ENCODE results near the gene SMOC2.

GRCh38 chr6:168472363-168472762 lies 31.4 kb downstream of the SMOC2 start:
- TF ChIP-seq NFIC (IDR thresholded peaks at IDR 0.05) (no peak), TAF1 (IDR thresholded peaks at IDR 0.05; ENCODE audit: low read depth) (no peak), YY1 (IDR thresholded peaks at IDR 0.05; ENCODE audit: low read depth) (no peak), TEAD4 (IDR thresholded peaks at IDR 0.05) (no peak), ZBTB7A (IDR thresholded peaks at IDR 0.05; ENCODE audit: low read depth) (no peak), RAD21 (IDR thresholded peaks at IDR 0.05; ENCODE audit: low read depth) (no peak), EP300 (IDR thresholded peaks at IDR 0.05; ENCODE audit: borderline replicate concordance) (no peak), CEBPB (IDR thresholded peaks at IDR 0.05) (no peak), CREB1 (IDR thresholded peaks at IDR 0.05; ENCODE audit: low read depth) (no peak), FOXM1 (IDR thresholded peaks at IDR 0.05; ENCODE audit: borderline replicate concordance, low read depth) (no peak)
- TF ChIP-seq, protein P1, sequence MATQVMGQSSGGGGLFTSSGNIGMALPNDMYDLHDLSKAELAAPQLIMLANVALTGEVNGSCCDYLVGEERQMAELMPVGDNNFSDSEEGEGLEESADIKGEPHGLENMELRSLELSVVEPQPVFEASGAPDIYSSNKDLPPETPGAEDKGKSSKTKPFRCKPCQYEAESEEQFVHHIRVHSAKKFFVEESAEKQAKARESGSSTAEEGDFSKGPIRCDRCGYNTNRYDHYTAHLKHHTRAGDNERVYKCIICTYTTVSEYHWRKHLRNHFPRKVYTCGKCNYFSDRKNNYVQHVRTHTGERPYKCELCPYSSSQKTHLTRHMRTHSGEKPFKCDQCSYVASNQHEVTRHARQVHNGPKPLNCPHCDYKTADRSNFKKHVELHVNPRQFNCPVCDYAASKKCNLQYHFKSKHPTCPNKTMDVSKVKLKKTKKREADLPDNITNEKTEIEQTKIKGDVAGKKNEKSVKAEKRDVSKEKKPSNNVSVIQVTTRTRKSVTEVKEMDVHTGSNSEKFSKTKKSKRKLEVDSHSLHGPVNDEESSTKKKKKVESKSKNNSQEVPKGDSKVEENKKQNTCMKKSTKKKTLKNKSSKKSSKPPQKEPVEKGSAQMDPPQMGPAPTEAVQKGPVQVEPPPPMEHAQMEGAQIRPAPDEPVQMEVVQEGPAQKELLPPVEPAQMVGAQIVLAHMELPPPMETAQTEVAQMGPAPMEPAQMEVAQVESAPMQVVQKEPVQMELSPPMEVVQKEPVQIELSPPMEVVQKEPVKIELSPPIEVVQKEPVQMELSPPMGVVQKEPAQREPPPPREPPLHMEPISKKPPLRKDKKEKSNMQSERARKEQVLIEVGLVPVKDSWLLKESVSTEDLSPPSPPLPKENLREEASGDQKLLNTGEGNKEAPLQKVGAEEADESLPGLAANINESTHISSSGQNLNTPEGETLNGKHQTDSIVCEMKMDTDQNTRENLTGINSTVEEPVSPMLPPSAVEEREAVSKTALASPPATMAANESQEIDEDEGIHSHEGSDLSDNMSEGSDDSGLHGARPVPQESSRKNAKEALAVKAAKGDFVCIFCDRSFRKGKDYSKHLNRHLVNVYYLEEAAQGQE (IDR thresholded peaks at IDR 0.05; ENCODE audit: low read depth) = no peak
- TF ChIP-seq, protein P2, sequence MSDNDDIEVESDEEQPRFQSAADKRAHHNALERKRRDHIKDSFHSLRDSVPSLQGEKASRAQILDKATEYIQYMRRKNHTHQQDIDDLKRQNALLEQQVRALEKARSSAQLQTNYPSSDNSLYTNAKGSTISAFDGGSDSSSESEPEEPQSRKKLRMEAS (IDR thresholded peaks at IDR 0.05) = no peak
- TF ChIP-seq, protein P3, sequence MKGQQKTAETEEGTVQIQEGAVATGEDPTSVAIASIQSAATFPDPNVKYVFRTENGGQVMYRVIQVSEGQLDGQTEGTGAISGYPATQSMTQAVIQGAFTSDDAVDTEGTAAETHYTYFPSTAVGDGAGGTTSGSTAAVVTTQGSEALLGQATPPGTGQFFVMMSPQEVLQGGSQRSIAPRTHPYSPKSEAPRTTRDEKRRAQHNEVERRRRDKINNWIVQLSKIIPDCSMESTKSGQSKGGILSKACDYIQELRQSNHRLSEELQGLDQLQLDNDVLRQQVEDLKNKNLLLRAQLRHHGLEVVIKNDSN (IDR thresholded peaks at IDR 0.05) = no peak
